Measurements from ENCODE around the gene DERL2.
A peak's percentile ranks its signal among the peaks of the same experiment; 100 is the strongest.
"Not testable (repeated sequence)": the region's sequence is repeated elsewhere in the genome, so short reads cannot be mapped to it uniquely, and the experiment has no call there.

The DERL2 gene

DNA sequence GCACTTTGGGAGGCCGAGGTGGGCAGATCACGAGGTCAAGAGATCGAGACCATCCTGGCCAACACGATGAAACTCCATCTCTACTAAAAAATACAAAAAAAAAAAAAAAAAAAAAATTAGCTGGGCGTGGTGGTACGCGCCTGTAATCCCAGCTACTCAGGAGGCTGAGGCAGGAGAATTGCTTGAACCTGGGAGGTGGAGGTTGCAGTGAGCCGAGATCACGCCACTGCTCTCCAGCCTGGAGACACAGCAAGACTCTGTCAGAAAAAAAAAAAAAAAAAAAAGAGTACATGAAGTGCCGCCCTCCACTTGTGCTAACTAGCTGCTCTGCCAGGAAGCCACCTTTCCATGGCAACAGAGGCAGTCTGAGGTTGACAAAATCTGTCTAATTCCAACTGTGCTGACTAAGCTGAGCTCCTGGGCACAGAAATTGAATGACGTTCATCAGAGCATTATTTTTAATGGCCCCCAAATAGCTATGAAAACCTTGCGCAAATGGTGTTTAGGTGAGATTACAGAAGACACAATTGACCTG lies 50.1 kb downstream of the DERL2 start:
- DNase-seq: not testable (repeated sequence)

DNA sequence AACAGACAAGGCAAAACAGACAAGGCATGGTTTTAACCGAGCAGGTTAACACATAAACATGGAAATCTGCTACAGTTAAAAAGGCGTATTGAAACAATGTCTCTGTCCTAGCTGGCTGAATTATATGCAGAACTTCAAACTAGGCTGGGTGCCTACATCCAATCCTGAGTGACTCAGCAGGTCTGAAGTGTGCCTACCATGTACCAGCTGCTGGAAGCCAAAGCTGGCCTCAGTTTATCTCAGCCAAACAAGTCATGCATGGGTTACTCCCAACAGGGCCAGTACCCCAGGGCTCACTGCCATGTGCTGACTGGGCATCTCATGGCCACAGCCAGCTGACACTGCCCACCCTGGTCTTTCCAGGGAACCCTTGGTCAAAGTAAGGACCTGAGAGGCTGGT lies 51.0 kb downstream of the DERL2 start:
- no peak for DNase-seq

DNA sequence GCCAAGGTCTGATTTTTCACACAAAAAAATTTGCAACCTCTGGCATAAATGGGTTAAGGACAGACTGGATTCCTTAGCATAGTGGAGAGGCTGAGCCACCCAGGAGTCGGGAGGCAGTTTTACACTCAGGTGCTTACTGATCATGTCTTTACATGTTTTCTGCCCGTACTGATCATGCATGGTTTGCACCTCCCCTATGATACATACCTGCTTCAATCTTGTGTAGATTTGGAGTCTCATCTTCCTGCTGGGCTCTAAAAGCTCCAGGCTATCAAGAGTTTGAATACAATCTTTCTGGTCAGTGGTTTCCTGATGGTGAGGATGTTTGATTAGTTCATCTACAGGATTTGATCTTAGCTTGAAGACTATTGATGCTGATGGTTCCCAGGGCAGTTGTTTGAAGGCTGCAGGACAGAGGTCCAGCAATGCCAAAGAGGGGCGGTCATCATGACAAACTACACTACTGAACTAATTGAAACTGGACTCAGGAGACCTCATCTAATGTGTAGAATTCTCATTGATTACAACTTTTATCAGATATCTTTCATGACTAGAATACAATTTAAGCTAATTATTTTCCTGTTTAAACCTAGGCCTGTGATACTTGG lies 53.9 kb downstream of the DERL2 start:
- peak; percentile 79 for DNase-seq

DNA sequence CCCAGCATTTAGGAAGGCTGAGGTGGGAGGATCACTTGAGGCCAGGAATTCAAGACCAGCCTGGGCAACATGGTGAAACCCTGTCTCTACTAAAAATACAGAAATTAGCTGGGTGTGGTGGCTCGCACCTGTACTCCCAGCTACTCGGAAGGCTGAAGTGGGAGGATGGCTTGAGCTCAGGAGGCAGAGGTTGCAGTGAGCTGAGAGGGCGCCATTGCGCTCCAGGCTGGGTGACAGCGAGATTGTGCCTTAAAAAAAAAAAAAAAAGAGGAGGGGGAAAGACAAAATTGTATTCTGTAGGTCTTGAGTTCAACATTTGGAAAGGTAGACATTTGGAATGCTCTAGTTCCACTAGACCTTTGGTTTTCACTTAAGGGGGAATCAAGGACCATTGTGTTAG lies 54.7 kb downstream of the DERL2 start:
- not testable (repeated sequence) for DNase-seq

DNA sequence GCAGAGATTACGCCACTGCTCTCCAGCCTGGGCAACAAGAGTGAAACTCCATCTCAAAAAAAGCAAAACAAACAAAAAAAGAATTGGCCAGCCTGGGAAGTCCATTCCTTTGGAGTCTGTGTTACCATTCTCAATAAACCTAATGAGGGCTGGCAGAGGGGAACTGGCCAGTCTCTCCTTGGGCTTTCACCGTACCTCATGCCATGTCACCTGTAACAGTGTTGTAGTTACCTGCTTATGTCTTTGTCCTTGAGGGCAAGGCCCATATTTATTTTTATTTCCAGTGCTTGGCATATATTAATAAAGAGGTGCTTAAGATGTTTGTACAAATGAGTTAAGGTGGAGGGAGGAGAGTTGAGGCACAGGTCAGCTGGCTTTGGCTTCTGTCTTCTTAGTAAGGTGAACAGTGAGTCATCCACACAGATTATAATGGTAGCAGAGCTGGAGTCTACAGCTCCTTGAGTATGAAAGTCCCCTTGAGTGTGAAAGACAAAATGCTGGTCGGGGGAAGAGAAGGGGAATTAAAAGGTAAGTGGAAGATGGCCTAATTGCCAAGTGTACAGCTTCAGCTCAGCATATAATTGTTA lies 55.5 kb downstream of the DERL2 start:
- no peak for DNase-seq

DNA sequence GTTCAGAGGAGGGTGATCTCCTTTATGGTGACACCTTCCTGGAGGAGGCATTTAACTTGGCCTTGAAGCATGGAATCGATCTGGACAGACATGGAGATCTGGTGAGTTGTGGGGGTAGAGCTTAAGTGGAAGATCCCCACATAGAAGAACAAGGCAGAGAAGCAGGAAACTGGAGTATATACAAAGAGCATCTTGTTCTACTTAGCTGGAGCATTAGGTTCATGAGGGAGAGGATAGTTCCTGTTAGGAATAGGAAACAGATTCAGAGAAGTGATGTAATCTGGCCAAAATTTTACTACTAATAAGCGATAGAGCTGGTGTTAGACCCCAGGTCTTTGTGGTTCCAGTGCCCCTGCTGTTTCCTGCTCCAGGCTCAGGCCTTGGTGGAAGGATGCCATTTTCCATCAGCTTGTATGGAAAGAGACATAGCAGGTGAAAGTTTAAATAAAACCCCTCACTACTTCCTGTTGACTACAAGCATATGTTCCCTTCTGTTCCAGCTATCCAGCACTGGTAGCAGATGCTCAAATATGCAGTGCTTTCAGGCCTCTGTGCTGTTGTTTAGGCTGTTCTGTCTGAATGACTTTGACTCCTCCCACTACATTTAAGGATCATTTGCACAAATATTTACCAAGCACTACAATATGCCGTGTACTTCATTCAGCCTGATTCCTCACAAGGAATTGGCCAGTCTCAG lies 56.6 kb downstream of the DERL2 start:
- DNase-seq: no peak

DNA sequence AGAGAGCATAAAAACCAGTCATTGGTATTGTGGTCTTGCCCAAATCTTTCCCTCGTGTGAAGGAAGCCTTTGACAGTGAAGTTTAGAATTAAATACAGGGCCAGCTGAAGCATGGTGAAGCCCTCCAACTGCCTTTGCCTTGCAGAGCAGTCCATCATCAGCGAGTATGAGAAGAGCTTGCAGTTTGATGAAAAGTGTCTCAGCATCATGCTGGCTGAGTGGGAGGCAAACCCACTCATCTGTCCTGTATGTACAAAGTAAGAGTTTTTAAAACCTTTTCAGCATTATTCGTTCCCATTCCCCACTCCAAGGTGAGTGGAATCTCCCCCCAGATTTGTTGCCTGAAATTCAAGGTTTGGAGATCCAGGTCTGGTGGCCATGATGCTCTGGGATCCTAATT lies 60.2 kb downstream of the DERL2 start:
- DNase-seq: no peak

DNA sequence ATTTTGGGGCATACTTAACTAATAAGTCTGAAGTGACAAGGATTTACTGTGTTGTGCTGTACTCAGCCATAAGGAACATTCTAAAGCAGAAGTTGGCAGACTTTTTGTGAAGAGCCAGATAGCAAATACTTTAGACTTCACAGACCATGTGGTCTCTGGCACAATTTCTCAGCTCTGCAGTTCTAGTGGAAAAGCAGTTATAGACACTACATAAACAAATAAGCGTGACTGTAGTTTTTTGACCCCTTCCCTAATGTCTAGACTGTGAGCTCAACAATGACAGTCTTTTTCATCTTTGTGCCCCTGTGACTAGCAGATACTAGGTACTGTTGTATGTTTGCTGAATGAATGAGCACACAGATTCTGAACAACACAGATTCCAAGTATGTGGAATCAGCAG lies 61.1 kb downstream of the DERL2 start:
- no peak for DNase-seq

DNA sequence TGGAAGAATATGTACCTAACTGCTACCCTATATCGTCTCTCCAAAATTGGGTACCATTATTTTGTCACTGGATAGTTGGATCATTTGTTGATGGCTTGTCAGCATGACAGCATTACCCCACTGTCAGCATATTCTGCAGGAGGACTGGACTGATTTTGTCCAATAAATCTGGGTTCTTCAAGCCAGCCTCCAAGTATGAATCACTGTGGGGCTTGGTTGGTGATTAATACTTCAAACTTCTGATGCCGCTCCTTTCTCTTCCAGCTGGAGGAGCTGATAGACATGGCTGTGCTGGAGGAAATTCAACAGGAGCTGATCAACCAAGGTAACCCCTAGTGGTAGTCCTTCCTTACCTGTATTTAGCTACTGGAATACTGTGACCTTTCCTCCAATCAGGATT lies 63.5 kb downstream of the DERL2 start:
- DNase-seq: no peak
